Adrenal gland (tissue), 12 donors: ENCODE results near the gene CKS1B. TPM values are rescaled to one million over a fixed set of nuclear protein-coding genes. Genes with fewer than 3 reads are reported as not detected.
A peak's percentile ranks its signal among the peaks of the same experiment; 100 is the strongest.

ENCODE experiments used
- DNase-seq, 7 donors: peaks; one replicate each; pipeline ENCODE4 v3.0.0-alpha.2; 2019 to 2020
- H3K27ac ChIP-seq, 5 donors: fragments of 200-600 bp; sonication (generic) in 4 of 5; 1 replicate in 3 of 5; 2 replicates in 2 of 5; pipeline versions ENCODE4 v1.5.1 to v1.8.0; 2016 to 2020; ENCODE audit warnings: mild to moderate bottlenecking in 1 of 5
- H3K27me3 ChIP-seq: fragments of 200-600 bp; 2 replicates; pipeline ENCODE4 v1.8.0; 2021
- H3K36me3 ChIP-seq, 2 donors: fragments of 200-600 bp; replicated peaks in 1 of 2; 1 replicate in 1 of 2; 2 replicates in 1 of 2; pipeline versions ENCODE4 v1.5.1 to v1.8.0; 2018 to 2022
- H3K4me1 ChIP-seq, 2 donors: fragments of 200-600 bp; replicated peaks in 1 of 2; 1 replicate in 1 of 2; 2 replicates in 1 of 2; pipeline versions ENCODE4 v1.5.1 to v1.8.0; 2018 to 2021
- H3K4me3 ChIP-seq, 4 donors: fragments of 200-600 bp; sonication (generic) in 3 of 4; one replicate each; pipeline ENCODE4 v1.5.1; 2016 to 2018
- H3K9me3 ChIP-seq, 3 donors: fragments of 200-600 bp; sonication (generic) in 1 of 3; replicated peaks in 1 of 3; 1 replicate in 2 of 3; 2 replicates in 1 of 3; pipeline versions ENCODE4 v1.5.1 to v1.8.0; 2016 to 2021
- CTCF ChIP-seq, 6 experiments: fragments of 450-650 bp in 4 of 6; fragments of 200-600 bp in 2 of 6; sonication (generic) in 1 of 6; IDR thresholded peaks; 1 replicate in 5 of 6; 2 replicates in 1 of 6; pipeline versions ENCODE4 v1.5.1 to v1.8.0; 2016 to 2021; ENCODE audit warnings: antibody characterized with exemption in 6 of 6, mild to moderate bottlenecking in 2 of 6, moderate library complexity in 1 of 6
- POLR2A ChIP-seq, 2 donors: fragments of 450-650 bp; IDR thresholded peaks; one replicate each; pipeline ENCODE4 v1.6.1; 2017; ENCODE audit warnings: antibody characterized with exemption in 2 of 2, mild to moderate bottlenecking in 2 of 2, moderate library complexity in 1 of 2
- WGBS, 4 donors: extraction: QIAGEN DNeasy Blood & Tissue Kit in 2 of 4; methylation state at CpG; one replicate each; pipeline versions ENCODE4 v1.1.5 to v1.1.7; 2013 to 2017; 5-methylcytosine and 5-hydroxymethylcytosine counted together
- intact Hi-C, 2 donors: fragments of 100-400 bp; cut with DNase I; formaldehyde crosslinking; loops; one replicate each; pipeline versions ENCODE4 v1.14.1 to v1.15.0; 2022 to 2023
- polyA plus RNA-seq, 3 donors: library from polyadenylated mRNA; stranded (reverse); fragments of 200-250 nt in 2 of 3; fragments of 350-450 nt in 1 of 3; fragmentation: Illumina TruSeq in 1 of 3; extraction: RNeasy Lipid Tissue Mini Kit (QIAGEN cat#74804) in 1 of 3; gene quantifications; one replicate each; pipeline ENCODE4 v1.2.3, GENCODE V29; 2013 to 2014
- total RNA-seq, 9 donors: library from RNA; depleted of rRNA in 4 of 9; stranded (reverse); fragments of >200 nt in 4 of 9; fragments of 120-200 nt in 1 of 9; fragmentation: NEBNext Ultra II Directional in 1 of 9; extraction: Animal tissue kit (Norgen Biotek cat#: 25700) in 1 of 9; gene quantifications; one replicate each; pipeline versions ENCODE4 v1.1.0 to v1.2.4, GENCODE V29; 2013 to 2023
- donor health status: healthy with polysubstance abuse.
- donor health status: Bipolar disorder and iron deficiency.
- donor health status: DM: yes; HTN: yes; CAD: no.
- donor health status: DM: no; HTN: no; CAD: no.
- donor health status: DM: no; HTN: no; CAD: no.
- donor health status: DM: yes; HTN: yes; CAD: no.

CKS1B gene
- total and polyA plus RNA-seq, 12 donors, result 12.4 to 87.0 (median 29.5) TPM

- TF ChIP-seq POLR2A (IDR thresholded peaks at IDR 0.05) (no peak), CTCF (IDR thresholded peaks at IDR 0.05) (no peak)
- no peaks in the 10 kb centered on the region for H3K27me3 ChIP-seq
- H3K9me3 ChIP-seq, result no peaks in the 10 kb centered on the region
- WGBS, 4 donors, result 8 to 21% (median 13%) methylated on average over 4 to 6 of the region's 6 CpGs
- peaks cover 45 to 59% of the 10 kb centered on the region in 2 donors for H3K4me1 ChIP-seq
- intact Hi-C loops, result no loop called here
- peaks cover 0 to 16% of the 10 kb centered on the region in 2 donors for H3K36me3 ChIP-seq
- DNase-seq, result peak in 5 of 7 donors; percentile 35 to 75 (median 50)
- H3K4me3 ChIP-seq, result peak overlapping the region in 2 of 4 donors; percentile 39 to 64
- H3K27ac ChIP-seq, result peak overlapping the region in 4 of 5 donors; percentile 59 to 84 (median 69)
Measured at GRCh38 chr1:154956544-154956941, 17.9 kb upstream of the CKS1B start.

- peak overlapping the region in 4 of 5 donors; percentile 59 to 84 (median 69) for H3K27ac ChIP-seq
- no peak for TF ChIP-seq CTCF (IDR thresholded peaks at IDR 0.05)
- no peak for TF ChIP-seq POLR2A (IDR thresholded peaks at IDR 0.05)
- 42 to 60% (median 48%) methylated on average over 9 of the region's 9 CpGs for WGBS, 4 donors
- H3K9me3 ChIP-seq, result no peaks in the 10 kb centered on the region
- H3K4me3 ChIP-seq, result no peak overlapping the region
- intact Hi-C loops, result no loop called here
- no peaks in the 10 kb centered on the region for H3K27me3 ChIP-seq
- peaks cover 0 to 16% of the 10 kb centered on the region in 2 donors for H3K36me3 ChIP-seq
- DNase-seq, result no peak
- peaks cover 42 to 54% of the 10 kb centered on the region in 2 donors for H3K4me1 ChIP-seq
Measured at GRCh38 chr1:154957091-154957657, 17.3 kb upstream of the CKS1B start.

- peaks cover 0 to 23% of the 10 kb centered on the region in 2 donors for H3K36me3 ChIP-seq
- peaks cover 41 to 54% of the 10 kb centered on the region in 2 donors for H3K4me1 ChIP-seq
- no peak overlapping the region for H3K4me3 ChIP-seq
- intact Hi-C loops, result no loop called here
- no peaks in the 10 kb centered on the region for H3K9me3 ChIP-seq
- peak overlapping the region in 1 of 5 donors; percentile 45 for H3K27ac ChIP-seq
- H3K27me3 ChIP-seq, result no peaks in the 10 kb centered on the region
- DNase-seq, result no peak
- WGBS, 4 donors, result 86 to 92% (median 89%) methylated on average over 2 of the region's 2 CpGs
- no peak for TF ChIP-seq POLR2A (IDR thresholded peaks at IDR 0.05)
- TF ChIP-seq CTCF (IDR thresholded peaks at IDR 0.05), result no peak
Measured at GRCh38 chr1:154958036-154958435, 16.4 kb upstream of the CKS1B start.

DNA sequence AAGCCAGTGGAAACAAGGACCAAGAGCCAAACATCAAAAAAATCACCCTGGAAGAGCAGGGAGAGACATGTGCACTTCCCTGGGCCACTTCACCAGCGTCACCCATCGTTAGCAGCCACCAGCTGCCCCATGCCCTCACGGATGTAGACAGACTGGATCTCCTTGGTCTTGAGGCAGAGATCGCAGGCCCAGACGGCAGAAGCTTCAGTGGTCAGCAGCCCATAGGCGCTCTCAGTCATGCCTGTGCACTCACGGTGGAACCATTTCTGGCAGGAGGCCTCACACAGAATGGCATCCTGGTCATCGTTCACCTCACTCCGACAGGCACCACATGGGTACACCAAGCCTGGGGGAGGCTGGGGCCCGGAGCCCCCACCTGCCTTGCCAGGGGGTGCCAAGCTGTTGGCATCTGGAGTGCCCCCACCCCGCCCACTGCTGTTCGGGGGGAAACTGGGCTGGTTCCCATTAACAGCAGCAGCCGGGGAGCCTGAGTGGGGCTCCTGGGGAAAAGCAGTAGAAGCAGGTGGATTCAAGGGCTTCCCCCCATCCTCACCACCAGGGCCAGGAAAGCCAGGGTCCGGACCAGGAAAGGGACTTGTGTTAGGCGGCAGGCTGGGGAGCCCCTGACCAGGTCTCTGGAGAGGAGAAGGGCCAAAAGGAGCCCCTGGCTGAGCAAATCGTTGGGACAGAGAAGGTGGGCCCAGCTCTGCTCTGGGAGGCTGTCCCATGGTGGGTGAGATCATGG lies 15.6 kb upstream of the CKS1B start:
- TF ChIP-seq POLR2A (IDR thresholded peaks at IDR 0.05), result no peak
- no peak for TF ChIP-seq CTCF (IDR thresholded peaks at IDR 0.05)
- H3K9me3 ChIP-seq, result no peaks in the 10 kb centered on the region
- peaks cover 0 to 31% of the 10 kb centered on the region in 2 donors for H3K36me3 ChIP-seq
- no peak for DNase-seq
- H3K27me3 ChIP-seq, result no peaks in the 10 kb centered on the region
- peaks cover 35 to 51% of the 10 kb centered on the region in 2 donors for H3K4me1 ChIP-seq
- no peak overlapping the region for H3K4me3 ChIP-seq
- H3K27ac ChIP-seq, result peak overlapping the region in 1 of 5 donors; percentile 6
- intact Hi-C loops, result no loop called here
- 85 to 90% (median 87%) methylated on average over 10 to 16 of the region's 16 CpGs for WGBS, 4 donors
